Measurements from ENCODE around the gene HEMK1.
A peak's percentile ranks its signal among the peaks of the same experiment; 100 is the strongest.

HEMK1 gene

GRCh38 chr3:50545781-50546180 is 23.5 kb upstream of the HEMK1 start:
- no peak for DNase-seq

- no peak for DNase-seq
Observed at GRCh38 chr3:50549226-50549625, 20.1 kb upstream of the HEMK1 start.

GRCh38 chr3:50550079-50550736 is 19.1 kb upstream of the HEMK1 start:
- DNase-seq, result peak; percentile 64

- no peak for DNase-seq
Observed at GRCh38 chr3:50551054-50551659, 18.2 kb upstream of the HEMK1 start.

DNA sequence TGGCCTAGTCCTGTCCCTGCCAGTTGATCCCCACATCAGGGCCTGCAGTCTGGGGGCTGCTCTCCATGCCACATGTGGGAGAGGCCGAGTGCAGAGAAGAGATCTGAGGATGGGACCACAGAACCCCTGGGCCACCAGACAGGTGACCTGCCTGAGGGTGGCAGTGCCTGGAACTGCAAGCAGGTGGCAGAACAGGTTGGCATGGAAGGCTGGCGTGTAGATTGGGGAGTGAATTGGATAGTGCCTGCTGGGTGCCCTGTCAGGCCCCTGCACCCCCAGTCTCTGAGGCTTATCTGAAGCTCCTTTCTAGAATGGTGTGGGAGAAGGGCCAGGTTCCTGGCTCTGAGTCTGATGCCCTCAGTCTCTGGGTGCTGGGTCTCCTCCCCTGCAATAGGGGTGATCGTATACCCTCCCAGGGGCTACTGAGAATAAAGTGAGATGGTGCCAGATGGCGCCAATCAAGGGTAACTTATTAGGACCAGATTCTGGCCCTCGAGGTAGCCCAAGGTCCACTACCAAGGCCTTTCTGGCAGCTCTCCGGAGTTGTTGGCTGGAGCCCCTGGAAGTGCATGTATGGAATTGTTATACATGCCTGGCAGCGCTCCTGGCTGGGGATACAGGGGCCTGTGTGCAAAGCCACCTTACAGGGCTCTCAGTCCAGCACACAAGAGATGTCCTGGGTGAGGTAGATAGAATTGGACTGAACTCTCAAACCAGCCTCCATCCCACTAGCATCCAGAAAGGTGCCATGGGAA is 17.5 kb upstream of the HEMK1 start:
- DNase-seq, result no peak

GRCh38 chr3:50552598-50552997 is 16.7 kb upstream of the HEMK1 start:
- no peak for DNase-seq

GRCh38 chr3:50554553-50554952 is 14.8 kb upstream of the HEMK1 start:
- DNase-seq, result no peak

GRCh38 chr3:50557106-50557505 is 12.2 kb upstream of the HEMK1 start:
- DNase-seq, result no peak

DNA sequence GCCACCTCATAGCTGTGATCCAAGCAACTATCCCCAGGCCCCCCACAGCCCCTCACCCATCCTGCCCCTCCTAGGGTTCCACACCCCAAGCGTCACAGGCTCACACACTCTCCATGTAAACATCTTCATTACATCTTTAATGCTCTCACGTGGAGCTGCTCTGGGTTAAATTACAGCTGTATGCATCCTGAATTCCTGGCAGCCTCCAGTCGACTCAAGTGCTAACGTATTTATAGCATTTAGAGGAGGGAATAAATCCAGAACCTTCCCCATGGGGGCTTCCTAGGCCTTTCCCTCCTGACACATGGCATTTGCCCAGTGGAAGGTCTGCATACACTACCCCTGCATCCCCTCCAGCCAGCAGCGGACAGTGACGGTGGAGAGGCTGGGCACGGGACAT is 11.4 kb upstream of the HEMK1 start:
- DNase-seq, result no peak

DNA sequence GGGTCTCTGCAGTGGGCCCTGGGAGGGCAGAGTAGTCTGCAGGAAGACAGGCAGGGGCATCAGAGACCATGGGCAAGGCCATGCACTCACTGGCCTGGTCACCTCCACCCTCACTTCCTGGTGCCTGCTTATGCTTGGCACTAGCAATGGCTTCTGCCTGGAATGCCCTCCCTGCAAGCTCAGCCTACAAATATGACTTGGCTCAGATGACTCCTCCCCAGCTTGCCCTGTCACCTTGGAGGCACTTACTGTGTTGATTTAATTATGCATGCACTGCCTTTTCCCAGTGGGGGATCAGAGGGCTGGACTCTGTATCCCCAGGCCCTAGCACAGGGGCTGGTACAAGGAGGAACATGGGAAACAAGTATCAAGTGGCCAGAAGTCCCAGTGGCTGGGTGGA is 9.6 kb upstream of the HEMK1 start:
- DNase-seq, result no peak

- DNase-seq, result no peak
Observed at GRCh38 chr3:50562861-50563260, 6.5 kb upstream of the HEMK1 start.

DNA sequence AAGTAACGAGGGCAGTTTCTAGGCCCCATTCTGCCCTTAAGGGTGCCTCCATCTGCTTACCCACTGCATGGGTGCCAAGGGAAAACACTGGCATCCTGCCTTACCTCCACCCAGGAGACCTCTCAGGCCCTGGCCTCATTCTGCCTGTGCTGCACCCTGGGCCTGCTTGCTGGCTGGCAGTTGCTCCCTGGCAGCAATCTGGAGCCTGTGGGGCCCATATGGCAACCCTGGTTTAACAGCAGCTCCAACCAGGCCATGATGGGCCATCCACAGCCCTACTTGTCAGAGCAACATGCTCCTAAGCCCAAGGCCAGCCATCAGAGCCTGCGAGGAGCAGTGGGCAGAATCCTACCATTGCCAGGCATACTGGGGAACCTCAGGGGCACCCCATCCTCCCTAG is 5.5 kb upstream of the HEMK1 start:
- no peak for DNase-seq

DNA sequence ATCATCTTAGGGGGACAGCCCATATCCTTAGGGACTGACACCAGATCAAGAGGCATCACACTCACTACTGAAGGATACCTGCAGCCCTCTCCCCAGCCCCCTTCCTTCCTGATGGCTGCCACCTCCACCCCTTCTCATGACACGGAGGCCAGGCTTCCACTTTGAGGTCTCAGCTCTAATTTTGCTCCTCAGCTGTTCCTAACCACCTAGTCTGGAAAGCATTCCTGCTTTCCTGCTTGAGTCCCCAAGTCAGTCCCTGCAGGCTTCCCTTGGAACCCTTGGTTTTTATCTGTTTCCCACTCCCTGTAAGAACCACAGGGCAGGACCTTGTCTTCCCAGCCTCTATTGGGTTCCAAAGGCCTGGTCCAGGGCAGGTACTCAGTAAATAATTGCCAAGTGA is 5.0 kb upstream of the HEMK1 start:
- DNase-seq, result no peak

- DNase-seq, result no peak
Observed at GRCh38 chr3:50567011-50567385, 2.3 kb upstream of the HEMK1 start.

DNA sequence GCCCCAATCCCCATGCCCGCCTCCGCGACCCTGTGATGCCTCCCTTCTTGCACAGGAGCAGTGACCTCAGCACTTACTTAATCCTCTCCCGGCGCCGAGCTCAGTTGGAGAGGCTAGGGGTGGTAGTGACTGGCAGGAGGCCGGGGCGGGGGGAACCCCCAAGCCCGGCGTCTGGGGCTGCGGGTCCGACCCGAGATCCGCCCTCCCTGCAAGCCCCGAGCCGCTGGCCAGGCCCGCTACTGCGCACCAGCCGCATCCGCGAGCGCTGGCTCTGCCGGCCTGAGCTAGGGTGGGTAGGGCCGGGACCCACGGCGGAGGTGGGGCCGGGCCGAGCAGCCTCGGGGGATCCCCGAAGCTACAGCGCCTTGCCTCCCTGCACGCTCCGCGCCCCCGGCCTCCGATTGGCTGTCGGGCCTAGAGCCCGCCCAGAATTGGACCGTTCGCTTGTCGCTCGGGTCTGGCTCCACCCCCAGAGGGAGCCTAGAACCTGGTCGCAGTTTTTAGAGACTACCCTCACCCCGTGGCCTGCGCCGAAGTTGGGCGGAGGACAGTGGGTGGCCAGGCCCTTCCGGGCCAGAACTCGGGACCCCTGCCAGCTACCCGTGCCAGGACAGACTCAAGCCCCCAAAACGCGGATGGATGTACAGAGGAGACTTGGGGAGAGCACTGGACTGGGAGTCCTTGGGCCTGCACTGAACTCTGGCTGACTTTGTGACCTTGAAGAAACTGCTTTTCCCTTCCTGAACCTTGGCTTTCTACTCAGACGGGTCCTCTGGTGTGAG is 1.7 kb upstream of the HEMK1 start, which contains the start of gene C3orf18:
C3orf18 (minus strand) TSS at position 362 of the 782 bp plus-strand sequence. CDS start 2,048 bp downstream, outside the sequence.
- DNase-seq, result peak; percentile 94

DNA sequence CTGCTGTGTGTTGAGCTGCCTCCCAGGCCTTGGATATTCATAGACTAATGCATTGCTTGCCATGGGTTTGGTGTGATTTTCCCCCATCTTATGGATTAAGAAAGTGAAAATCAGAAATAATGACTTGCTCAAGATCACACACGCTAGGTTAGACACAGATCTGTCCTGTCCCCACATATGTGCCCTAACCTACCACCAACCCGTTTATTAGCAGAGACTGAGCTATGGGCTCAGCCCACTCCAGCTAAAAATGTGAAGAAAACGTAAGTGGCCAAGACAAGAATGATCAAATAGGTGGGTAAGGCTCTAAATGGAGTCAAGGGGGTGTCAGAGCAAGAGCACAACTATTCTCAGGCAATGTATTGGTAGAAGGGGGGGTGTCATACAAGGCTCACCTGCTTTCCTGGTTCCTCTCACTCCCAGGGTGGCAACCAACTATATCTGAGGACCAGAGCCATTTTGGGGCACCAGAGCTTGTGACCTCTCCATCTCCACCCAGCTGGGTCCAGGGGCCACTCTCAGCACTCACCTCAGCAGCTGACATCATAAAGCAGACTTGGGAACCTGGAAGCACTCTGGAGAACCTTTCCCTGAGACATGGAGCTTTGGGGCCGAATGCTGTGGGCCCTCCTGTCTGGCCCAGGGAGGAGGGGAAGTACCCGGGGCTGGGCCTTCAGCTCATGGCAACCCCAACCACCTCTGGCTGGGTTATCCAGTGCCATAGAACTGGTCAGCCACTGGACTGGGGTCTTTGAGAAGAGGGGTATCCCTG is 1.4 kb downstream of the HEMK1 start:
- DNase-seq, result no peak

DNA sequence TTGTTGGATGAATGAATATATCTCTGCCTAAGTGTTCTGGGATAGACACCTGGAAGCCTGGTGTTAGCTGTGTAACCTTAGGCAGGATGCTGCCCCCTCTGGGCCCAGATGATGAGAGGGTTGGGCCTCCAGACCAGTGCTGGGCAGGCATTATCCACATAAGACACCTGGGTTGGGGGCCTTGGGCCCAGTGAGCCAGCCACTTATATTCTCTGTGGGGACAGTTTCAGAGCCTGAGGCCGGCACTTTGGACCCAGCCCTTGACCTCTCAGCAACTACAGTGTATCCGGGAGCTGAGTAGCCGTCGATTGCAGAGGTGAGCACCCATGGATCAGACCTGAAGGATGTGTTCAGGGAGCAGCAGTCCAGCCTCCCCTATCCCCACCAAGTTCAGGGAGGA is 2.2 kb downstream of the HEMK1 start:
- DNase-seq, result no peak

DNA sequence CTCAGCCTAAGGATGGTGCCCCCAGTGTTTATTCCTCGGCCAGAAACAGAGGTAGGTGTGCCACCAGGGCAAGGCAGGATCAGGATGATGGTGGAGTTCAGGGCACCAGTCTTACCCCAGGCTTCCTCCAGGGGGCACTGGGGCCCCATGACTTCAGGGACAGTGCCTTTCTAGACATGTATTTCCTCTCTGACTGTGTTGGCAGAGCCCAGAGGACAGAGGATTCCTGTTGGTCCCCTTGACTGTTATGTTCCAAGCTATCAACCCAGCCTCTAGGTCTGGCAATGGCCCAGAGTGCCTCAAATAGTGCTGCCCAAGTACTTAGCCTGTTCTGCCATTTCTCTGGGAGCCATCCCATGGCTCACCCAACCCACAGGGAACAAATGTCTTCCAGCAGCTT is 2.8 kb downstream of the HEMK1 start:
- peak; percentile 81 for DNase-seq

DNA sequence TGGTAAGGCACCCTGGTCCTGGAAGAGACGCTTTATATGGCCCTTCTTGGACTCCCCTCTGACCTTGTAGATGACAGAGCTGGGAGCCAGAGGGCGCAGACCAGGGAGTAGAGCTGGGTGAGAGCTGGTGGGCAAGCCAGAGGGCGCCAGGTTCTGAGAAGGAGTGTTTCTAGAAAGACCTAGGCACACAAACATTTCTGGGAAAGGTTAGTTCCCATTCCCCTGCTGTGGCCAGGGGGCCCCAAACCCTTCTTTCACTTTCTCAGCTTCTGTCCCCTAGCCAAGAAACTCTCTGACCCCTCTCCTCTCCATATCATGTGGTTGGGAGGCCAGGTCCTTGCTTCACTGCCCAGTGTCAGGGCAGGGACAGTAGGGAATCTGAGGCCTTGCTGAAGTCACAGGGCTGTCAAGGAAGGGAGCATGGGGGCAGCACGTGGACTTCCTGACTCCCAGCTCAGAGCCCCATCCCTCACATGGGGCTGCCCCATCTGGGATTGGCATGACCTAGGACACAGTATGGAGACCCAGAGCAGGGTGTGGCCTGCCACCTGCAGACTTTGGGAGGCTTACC is 3.6 kb downstream of the HEMK1 start:
- DNase-seq, result no peak

- peak; percentile 68 for DNase-seq
Observed at GRCh38 chr3:50573566-50574443, 4.5 kb downstream of the HEMK1 start.

DNA sequence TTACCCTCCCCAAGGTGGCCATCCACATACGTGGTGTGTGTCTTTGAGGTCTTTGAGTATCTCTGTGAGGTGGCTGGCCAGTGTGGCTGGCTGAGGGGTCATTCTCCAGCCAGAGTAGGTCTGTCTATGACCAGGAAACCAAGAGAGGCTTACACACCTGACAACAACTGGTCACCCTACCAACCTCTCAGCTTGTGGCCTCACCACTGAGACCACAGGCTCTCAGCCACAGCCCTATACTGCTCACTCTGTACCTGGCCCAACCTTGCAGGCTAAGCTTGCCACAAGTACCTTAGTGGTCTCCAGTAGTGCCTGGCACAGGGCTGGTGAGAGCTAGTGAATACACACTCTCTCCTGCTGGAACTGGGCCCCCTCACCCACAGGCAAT is 5.1 kb downstream of the HEMK1 start:
- DNase-seq, result no peak
